Neural cell (in vitro differentiated cells): Measurements from ENCODE around the gene KRT12. TPM values are rescaled to one million over a fixed set of nuclear protein-coding genes. Genes with fewer than 3 reads are reported as not detected.
"Not testable (repeated sequence)": the region's sequence is repeated elsewhere in the genome, so short reads cannot be mapped to it uniquely, and the experiment has no call there.

Experiments
- H2AFZ ChIP-seq: fragments of 200-600, 300-800 bp; sonication (generic), shearing (Covaris generic); 2 replicates; pipeline ENCODE4 v1.6.0; 2014; ENCODE audit warnings: low read depth, mild to moderate bottlenecking, antibody characterized with exemption, low read length, moderate library complexity
- H3F3A ChIP-seq: fragments of 200-600 bp; shearing (Covaris generic); 2 replicates; pipeline ENCODE4 v1.6.1; 2016; ENCODE audit warnings: mild to moderate bottlenecking, moderate library complexity, mixed read lengths, antibody characterized with exemption, low read length; ENCODE audit not compliant: insufficient read depth, poor library complexity, severe bottlenecking
- H3K27ac ChIP-seq: fragments of 200-600, 300-800 bp; sonication (generic), shearing (Covaris generic); 2 replicates; pipeline ENCODE4 v1.5.1; 2014; ENCODE audit warnings: mild to moderate bottlenecking, low read length, moderate library complexity
- H3K27me3 ChIP-seq: fragments of 300-800, 200-600 bp; sonication (generic), shearing (Covaris generic); 2 replicates; pipeline ENCODE4 v1.6.0; 2014; ENCODE audit warnings: mild to moderate bottlenecking, low read depth, low read length, moderate library complexity; ENCODE audit not compliant: insufficient read depth
- H3K36me3 ChIP-seq: fragments of 300-800, 200-600 bp; sonication (generic), shearing (Covaris generic); 2 replicates; pipeline ENCODE4 v1.5.1; 2014; ENCODE audit warnings: mild to moderate bottlenecking, antibody characterized with exemption, low read length, moderate library complexity; ENCODE audit not compliant: insufficient read depth
- H3K4me2 ChIP-seq: fragments of 300-800, 200-600 bp; sonication (generic), shearing (Covaris generic); 2 replicates; pipeline ENCODE4 v1.6.0; 2014; ENCODE audit warnings: mild to moderate bottlenecking, low read length
- H3K4me3 ChIP-seq: fragments of 300-800, 200-600 bp; sonication (generic), shearing (Covaris generic); 2 replicates; pipeline ENCODE4 v1.5.1; 2014; ENCODE audit warnings: mild to moderate bottlenecking, low read length, moderate library complexity
- H3K79me2 ChIP-seq: fragments of 200-600 bp; shearing (Covaris generic); replicated peaks from 2 replicates; pipeline ENCODE4 v1.6.0; 2014; ENCODE audit warnings: mild to moderate bottlenecking, low read length, moderate library complexity; ENCODE audit not compliant: insufficient read depth
- H3K9ac ChIP-seq: fragments of 300-800, 200-600 bp; sonication (generic), shearing (Covaris generic); 2 replicates; pipeline ENCODE4 v1.6.1; 2016; ENCODE audit warnings: mild to moderate bottlenecking, low read length, mixed read lengths
- H3K9me2 ChIP-seq: fragments of 200-600 bp; shearing (Covaris generic); 2 replicates; pipeline ENCODE4 v1.6.1; 2016; ENCODE audit warnings: mild to moderate bottlenecking, low read length, mixed read lengths; ENCODE audit not compliant: insufficient read depth
- H3K9me3 ChIP-seq: fragments of 200-600, 300-800 bp; sonication (generic), shearing (Covaris generic); 2 replicates; pipeline ENCODE4 v1.6.1; 2016; ENCODE audit warnings: mild to moderate bottlenecking, mixed run types, low read length, moderate library complexity, mixed read lengths
- H4K20me1 ChIP-seq: fragments of 200-600 bp; shearing (Covaris generic); 2 replicates; pipeline ENCODE4 v1.6.1; 2016; ENCODE audit warnings: mild to moderate bottlenecking, mixed run types; ENCODE audit not compliant: insufficient read depth
- EP300 ChIP-seq: fragments of 450-650 bp; conservative IDR thresholded peaks from 2 replicates; pipeline ENCODE4 v1.6.1; 2014; ENCODE audit warnings: antibody characterized with exemption, mild to moderate bottlenecking, moderate library complexity; ENCODE audit not compliant: poor library complexity, severe bottlenecking
- MXI1 ChIP-seq: fragments of 450-650 bp; conservative IDR thresholded peaks from 2 replicates; pipeline ENCODE4 v1.6.1; 2014; ENCODE audit warnings: antibody characterized with exemption, mild to moderate bottlenecking; ENCODE audit not compliant: poor library complexity, severe bottlenecking
- POLR2AphosphoS5 ChIP-seq: IDR thresholded peaks from 2 replicates; pipeline ENCODE4 v1.6.1; 2012
- RAD21 ChIP-seq: fragments of 450-650 bp; conservative IDR thresholded peaks from 2 replicates; pipeline ENCODE4 v1.6.1; 2014; ENCODE audit warnings: antibody characterized with exemption, mild to moderate bottlenecking, moderate library complexity
- SMC3 ChIP-seq: fragments of 450-650 bp; conservative IDR thresholded peaks from 2 replicates; pipeline ENCODE4 v1.6.1; 2014; ENCODE audit warnings: antibody characterized with exemption, mild to moderate bottlenecking, moderate library complexity; ENCODE audit not compliant: poor library complexity
- TAF1 ChIP-seq: IDR thresholded peaks from 2 replicates; pipeline ENCODE4 v1.6.1; 2012; ENCODE audit warnings: low read depth
- polyA plus RNA-seq: library from polyadenylated mRNA; depleted of rRNA; stranded (reverse); fragments of >200 nt; gene quantifications from 2 replicates; pipeline ENCODE4 v1.2.3, GENCODE V29; 2014
- TF ChIP-seq, protein P1 (sequence below): fragments of 450-650 bp; IDR thresholded peaks from 2 replicates; pipeline ENCODE4 v1.5.1; 2014; ENCODE audit warnings: antibody characterized with exemption, mild to moderate bottlenecking, moderate library complexity; ENCODE audit not compliant: poor library complexity, severe bottlenecking

KRT12 gene
- polyA plus RNA-seq, 1 donor from 2014 or later = not detected

DNA sequence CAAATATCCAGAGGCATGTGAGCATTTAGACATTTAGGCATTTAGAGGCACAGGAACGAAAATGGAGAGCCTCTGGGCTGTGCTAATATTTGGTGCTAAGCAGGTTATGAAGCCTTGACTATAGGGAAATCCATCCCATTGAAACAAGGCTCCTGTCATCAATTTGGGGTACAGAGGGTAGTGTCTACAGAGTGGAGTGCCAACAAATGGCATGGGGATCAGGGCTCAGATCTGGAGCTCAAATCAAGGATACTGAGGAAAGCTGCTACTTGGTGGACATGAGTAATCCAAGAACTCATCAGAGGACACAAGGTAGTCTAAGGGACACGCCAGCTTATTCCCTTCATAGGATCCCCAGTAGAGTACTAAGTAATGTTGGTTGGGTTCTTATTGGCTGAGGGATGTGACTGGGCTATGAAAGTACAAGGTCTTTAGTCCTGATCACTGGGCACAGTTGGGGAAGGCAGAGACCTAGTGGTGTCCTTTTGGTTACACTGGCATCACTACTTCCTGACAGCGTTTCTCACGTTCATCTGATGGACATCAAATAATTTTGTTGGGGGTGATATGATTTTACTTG, 49.8 kb downstream of the KRT12 start:
- no peaks in the 10 kb centered on the region for H3F3A ChIP-seq
- H3K27me3 ChIP-seq = peaks cover 4% of the 10 kb centered on the region
- H3K4me3 ChIP-seq = peak overlapping the region; percentile 78
- H4K20me1 ChIP-seq = no peaks in the 10 kb centered on the region
- H3K27ac ChIP-seq = no peak overlapping the region
- no peaks in the 10 kb centered on the region for H3K9me2 ChIP-seq
- no peak overlapping the region for H2AFZ ChIP-seq
- no peak overlapping the region for H3K4me2 ChIP-seq
- H3K79me2 ChIP-seq = peaks cover 6% of the 10 kb centered on the region
- H3K9me3 ChIP-seq = no peaks in the 10 kb centered on the region
- no peaks in the 10 kb centered on the region for H3K36me3 ChIP-seq
- H3K9ac ChIP-seq = no peak overlapping the region
- TF ChIP-seq, protein P1, sequence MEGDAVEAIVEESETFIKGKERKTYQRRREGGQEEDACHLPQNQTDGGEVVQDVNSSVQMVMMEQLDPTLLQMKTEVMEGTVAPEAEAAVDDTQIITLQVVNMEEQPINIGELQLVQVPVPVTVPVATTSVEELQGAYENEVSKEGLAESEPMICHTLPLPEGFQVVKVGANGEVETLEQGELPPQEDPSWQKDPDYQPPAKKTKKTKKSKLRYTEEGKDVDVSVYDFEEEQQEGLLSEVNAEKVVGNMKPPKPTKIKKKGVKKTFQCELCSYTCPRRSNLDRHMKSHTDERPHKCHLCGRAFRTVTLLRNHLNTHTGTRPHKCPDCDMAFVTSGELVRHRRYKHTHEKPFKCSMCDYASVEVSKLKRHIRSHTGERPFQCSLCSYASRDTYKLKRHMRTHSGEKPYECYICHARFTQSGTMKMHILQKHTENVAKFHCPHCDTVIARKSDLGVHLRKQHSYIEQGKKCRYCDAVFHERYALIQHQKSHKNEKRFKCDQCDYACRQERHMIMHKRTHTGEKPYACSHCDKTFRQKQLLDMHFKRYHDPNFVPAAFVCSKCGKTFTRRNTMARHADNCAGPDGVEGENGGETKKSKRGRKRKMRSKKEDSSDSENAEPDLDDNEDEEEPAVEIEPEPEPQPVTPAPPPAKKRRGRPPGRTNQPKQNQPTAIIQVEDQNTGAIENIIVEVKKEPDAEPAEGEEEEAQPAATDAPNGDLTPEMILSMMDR = no peak
- TF ChIP-seq EP300 = no peak
- TF ChIP-seq TAF1 = no peak
- TF ChIP-seq SMC3 = no peak

DNA sequence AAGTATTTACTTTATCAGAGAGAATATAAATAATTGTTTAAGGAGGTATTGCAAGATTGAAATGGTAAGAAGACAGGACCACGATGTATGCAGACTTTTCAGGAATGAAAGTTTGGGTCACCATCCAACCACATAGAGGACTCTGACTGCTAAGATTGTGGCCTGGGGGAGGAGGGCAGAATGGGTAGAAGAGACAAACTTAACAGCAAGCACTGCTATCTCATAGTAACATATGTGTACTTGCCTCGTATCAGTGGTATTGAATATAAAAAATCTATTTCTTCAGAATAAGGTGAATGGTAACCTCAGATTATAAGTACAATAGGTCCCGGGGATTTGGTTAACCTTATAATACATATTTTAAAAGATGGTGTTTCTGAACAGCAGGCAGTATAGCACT, 50.5 kb downstream of the KRT12 start:
- H2AFZ ChIP-seq = no peak overlapping the region
- no peak overlapping the region for H3K4me3 ChIP-seq
- no peak overlapping the region for H3K4me2 ChIP-seq
- H3K9me3 ChIP-seq = no peaks in the 10 kb centered on the region
- H3K9ac ChIP-seq = no peak overlapping the region
- TF ChIP-seq EP300 (no peak), POLR2AphosphoS5 (no peak), RAD21 (no peak), MXI1 (no peak), SMC3 (no peak)
- no peaks in the 10 kb centered on the region for H3K36me3 ChIP-seq
- H3K79me2 ChIP-seq = peaks cover 6% of the 10 kb centered on the region
- H3K27ac ChIP-seq = no peak overlapping the region
- H3K27me3 ChIP-seq = peaks cover 6% of the 10 kb centered on the region
- no peaks in the 10 kb centered on the region for H3F3A ChIP-seq
- H3K9me2 ChIP-seq = no peaks in the 10 kb centered on the region
- no peaks in the 10 kb centered on the region for H4K20me1 ChIP-seq

DNA sequence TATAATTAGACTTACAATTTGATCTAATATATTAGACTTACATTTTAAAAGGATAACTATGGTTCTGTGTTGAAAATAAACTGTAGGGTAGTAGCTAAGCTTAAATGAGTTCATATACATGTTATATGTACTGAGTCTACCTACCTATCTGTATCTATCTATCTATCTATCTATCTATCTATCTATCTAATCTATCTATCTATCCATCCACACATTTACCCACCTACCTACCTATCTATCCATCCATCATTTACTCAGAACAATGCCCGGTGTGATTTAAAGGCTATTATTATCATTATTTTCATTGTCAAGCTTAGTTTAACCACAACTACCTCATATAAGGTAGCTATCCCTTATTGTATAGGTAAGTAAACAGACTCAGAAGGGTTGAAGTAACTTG, 51.6 kb downstream of the KRT12 start:
- no peaks in the 10 kb centered on the region for H3K36me3 ChIP-seq

DNA sequence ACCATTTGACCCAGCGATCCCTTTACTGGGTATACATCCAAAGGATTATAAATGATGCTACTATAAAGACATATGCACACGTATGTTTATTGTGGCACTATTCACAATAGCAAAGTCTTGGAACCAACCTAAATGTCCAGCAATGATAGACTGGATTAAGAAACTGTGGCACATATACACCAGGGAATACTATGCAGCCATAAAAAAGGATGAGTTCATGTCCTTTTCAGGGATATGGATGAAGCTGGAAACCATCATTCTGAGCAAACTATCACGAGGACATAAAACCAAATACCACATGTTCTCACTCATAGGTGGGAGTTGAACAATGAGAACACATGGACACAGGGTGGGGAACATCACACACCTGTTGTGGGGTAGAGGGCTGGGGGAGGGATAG, 52.4 kb downstream of the KRT12 start:
- not testable (repeated sequence) for H2AFZ ChIP-seq, H3K9me2 ChIP-seq, H3K27ac ChIP-seq, H3K4me3 ChIP-seq, H3F3A ChIP-seq, H3K79me2 ChIP-seq, H3K36me3 ChIP-seq, H3K9me3 ChIP-seq, H3K9ac ChIP-seq, H4K20me1 ChIP-seq, H3K4me2 ChIP-seq
- H3K27me3 ChIP-seq = peaks cover 25% of the 10 kb centered on the region

More for the DNA sequence above, 51.6 kb downstream of the KRT12 start:
- H3K9me2 ChIP-seq = no peaks in the 10 kb centered on the region
- H3K9me3 ChIP-seq = no peaks in the 10 kb centered on the region
- no peak overlapping the region for H3K4me3 ChIP-seq
- H3K9ac ChIP-seq = no peak overlapping the region
- peaks cover 17% of the 10 kb centered on the region for H3K27me3 ChIP-seq
- no peak overlapping the region for H3K27ac ChIP-seq
- no peaks in the 10 kb centered on the region for H4K20me1 ChIP-seq
- H3F3A ChIP-seq = no peaks in the 10 kb centered on the region
- no peak overlapping the region for H3K4me2 ChIP-seq
- no peak overlapping the region for H2AFZ ChIP-seq
- no peak for TF ChIP-seq SMC3
- no peak for TF ChIP-seq TAF1
- no peak for TF ChIP-seq POLR2AphosphoS5
- peaks cover 6% of the 10 kb centered on the region for H3K79me2 ChIP-seq
